Fibroblast of the conjunctiva (primary cell): ENCODE data around the gene DENND6A.
"Not testable (repeated sequence)": the region's sequence is repeated elsewhere in the genome, so short reads cannot be mapped to it uniquely, and the experiment has no call there.

Experiments used
- DNase-seq: peaks from one replicate; pipeline ENCODE4 v3.0.0-alpha.2; 2010; ENCODE audit warnings: low read depth

DENND6A gene

DNA sequence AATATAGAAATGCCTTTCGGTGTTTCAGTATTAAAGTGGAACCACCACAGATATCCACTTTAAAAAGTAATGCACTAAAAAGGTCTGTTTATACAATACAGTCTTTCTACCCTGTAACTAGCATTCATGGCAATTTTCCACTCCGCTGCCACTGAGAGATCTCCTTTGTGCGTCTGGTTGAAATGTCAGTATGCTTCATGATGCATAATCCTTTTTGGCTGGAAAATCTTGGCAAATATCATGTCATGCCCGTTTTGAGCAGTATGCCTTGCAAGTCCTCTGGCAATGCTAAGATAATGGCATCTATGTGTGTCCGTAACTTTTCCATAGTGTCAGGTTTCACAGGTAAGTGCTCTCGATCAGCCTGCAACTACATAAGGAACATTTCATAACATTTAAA is 64.9 kb downstream of the DENND6A start:
- DNase-seq = no peak

DNA sequence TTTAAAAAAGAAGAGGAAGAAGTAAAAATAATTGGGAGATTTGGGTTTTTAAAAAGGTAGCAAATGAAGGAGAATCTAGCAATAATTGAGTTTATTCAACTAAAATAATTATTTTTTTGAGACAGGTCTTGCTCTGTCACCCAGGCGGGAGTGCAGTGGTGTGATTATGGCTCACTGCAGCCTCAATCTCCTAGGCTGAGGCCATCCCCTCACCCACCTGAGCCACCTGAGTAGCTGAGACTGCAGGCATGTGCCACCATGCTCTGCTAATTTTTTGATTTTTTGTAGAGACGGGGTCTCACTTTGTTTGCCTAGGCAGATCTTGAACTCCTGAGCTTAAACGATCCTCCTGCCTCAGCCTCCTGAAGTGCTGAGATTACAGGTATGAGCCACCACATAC is 68.1 kb downstream of the DENND6A start:
- no peak for DNase-seq

GRCh38 chr3:57622362-57622761 is 70.5 kb downstream of the DENND6A start:
- no peak for DNase-seq

DNA sequence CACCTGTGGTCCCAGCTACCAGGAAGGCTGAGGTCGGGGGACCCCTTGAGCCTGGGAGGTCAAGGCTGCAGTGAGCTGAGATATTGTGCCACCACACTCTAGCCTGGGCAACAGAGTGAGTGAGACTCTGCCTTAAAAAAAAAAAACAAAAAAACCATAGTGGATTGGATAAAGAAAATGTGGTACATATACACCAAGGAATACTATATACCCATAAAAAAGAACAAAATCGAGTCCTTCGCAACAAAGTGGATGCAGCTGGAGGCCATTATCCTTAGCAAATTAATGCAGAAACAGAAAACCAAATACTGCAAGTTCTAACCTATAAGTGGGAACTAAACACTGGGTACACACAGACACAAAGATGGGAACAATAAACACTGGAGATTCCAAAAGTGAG is 75.1 kb downstream of the DENND6A start:
- no peak for DNase-seq

DNA sequence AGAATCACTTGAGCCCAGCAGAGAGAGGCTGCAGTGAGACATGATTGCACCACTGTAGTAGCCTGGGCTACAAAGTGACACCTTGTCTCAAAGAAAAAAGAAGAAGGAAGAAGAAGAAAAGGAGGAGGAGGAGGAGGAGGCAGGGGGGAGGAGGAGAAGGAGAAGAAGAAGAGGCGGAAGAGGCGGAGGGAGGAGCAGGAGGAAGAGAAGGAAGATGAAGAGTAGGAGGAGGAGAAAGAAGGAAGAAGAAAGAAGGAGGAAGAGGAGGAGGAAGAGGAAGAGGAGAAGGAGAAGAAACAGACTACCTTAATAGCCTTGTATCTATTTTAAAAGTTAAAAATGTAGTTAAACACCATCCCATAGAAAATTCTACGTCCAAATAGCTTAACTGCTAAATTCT is 76.6 kb downstream of the DENND6A start:
- no peak for DNase-seq

DNA sequence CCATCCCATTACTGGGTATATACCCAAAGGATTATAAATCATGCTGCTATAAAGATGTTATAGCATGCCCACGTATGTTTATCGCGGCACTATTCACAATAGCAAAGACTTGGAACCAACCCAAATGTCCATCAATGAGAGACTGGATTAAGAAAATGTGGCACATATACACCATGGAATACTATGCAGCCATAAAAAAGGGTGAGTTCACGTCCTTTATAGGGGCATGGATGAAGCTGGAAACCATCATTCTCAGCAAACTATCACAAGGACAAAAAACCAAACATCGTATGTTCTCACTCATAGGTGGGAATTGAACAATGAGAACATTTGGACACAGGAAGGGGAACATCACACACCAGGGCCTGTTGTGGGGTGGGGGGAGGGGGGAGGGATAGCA is 81.0 kb downstream of the DENND6A start:
- not testable (repeated sequence) for DNase-seq

DNA sequence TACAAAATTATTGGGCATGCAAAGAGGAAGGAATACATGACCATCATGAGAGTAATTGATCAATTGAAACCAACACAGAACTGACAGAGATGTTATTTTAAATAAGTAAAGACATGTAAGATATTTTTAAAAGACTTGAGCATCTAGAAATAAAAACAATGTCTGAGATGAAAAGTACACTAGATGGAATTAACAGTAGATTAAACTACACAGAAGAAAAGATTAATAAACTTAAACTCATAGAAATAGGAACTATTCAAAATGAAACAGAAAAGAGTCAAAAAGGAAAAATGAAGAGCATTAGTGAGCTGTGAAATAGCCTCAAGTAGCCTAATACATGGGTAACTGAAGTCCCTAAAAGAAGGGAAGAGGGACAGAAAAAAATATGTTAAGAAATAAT is 87.2 kb downstream of the DENND6A start:
- DNase-seq = no peak

- no peak for DNase-seq
These were observed 87.9 kb downstream of the DENND6A start for GRCh38 chr3:57604971-57605370.

DNA sequence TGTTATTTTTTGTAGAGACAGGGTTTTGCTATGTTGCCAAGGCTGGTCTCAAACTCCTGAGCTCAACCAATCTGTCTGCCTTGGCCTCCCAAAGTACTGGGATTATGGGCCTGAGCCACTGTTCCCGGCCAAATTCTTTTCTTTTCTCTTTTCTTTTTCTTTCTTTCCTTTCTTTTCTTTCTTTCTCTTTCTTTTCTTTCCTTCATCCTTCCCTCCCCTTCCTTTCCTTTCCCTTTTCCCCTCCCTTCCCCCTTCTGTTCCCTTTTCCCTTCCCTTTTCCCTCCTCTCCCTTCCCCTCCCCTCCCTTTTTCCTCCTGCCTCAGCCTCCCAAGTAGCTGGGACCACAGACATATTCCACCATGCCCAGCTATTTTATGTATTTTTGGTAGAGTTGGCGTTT is 92.7 kb downstream of the DENND6A start:
- no peak for DNase-seq

- DNase-seq = no peak
These were observed 94.0 kb downstream of the DENND6A start for GRCh38 chr3:57598765-57599360.

DNA sequence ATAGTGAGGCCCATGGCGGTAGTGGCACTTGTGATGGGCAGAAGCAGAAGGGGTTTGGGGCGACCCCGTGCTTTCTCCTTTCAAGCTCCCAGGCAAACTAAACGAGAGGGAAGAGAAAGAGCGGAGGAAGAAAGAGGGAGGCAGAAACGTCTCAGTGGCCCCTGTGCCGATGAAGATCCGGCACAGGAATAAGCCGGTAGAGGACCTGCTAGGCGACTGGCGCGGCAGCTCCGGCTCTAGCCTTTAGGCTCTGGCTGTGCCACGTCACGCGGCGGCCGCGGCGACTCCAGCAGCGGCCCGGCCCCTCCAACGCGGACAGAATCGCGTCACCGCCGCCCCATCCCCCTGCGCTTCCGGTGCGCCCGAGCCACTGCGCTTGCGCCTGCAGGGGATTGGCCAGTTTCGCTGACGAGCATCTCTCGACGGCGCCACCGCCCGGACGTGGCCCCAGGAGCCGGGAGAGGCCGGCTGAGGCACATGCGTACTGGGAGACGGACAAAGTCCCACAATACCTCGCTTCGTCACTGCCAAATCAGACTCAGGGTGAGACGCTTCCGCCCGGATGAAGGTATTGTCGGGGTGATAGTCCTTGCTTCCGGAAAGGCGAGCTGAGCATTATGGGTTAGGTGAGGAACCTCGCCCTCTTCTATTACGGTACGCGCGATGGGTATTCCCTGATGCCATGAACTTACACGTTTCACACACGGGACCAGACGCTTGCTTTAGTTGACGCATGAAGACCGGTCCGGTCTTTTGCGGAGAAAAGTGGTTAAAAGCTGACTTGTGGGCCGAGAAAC is 95.6 kb downstream of the DENND6A start, which contains the start of gene ARF4:
ARF4 (minus strand) TSS at position 218 of the 797 bp plus-strand sequence; CDS start at position 14, 204 bp downstream.
- peak; percentile 99 for DNase-seq

DNA sequence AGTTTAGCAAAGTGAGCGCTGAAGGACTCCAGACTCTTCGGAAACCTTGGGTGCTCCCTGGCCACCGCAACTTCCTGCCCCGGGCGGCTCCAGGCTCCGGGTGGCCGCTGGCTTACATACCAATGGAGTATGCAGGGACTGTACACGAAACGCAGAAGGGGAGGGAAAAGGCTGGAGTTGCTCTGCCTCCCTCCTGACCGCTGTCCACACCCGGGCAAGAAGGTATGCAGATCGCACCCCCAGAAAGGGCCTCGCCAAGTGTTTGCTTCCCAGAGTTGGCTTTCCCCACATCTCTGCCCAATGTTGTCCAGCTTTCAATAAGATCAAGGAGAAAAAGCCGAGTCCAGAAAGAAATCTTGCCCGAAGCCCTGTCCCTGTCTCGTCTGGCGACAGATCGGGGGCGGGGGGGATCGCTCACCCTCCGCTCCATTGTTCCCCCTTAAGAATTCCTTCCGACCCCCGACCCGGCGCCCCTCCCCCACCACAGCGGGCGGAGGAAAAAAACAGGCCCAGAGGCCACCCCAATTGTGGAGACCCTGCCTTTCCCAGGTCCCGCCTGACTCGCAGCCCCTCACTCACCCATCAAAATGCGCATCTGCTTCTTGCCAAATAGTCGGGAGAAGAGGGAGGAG is 96.3 kb downstream of the DENND6A start:
- peak; percentile 78 for DNase-seq

DNA sequence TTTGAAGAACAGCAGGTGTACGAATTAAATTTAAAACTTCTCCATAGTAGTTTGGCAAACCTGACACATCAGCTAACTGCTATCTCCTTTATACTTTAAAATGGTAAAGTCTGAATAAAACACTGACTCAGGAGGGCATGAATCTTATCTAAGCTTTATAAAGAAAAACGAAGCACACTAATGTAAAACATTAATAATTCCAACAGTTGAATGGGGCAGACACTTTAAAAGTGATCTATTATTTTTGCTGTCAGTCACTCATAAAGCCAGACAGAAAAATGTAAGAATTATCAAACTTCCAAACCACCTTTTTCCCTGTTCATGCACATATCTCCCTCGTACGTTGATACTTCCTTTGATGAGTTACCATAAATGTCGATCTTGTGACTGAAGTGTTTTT is 98.3 kb downstream of the DENND6A start:
- no peak for DNase-seq

DNA sequence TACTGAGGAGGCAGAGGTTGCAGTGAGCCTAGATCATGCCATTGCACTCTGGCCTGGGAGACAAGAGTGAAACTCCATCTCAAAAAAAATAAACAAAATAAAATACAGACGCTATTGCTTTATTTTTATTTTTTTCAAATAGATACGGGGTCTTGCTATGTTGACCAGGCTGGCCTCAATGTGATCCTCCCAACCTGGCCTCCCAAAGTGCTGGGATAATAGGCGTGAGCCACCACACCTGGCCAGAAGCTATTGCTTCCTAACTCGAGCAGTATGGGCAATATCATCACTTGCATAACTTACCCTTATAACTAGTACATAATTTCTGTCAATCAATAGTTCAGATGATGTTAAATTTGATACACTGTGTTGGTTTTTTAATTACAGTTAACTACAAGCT is 98.7 kb downstream of the DENND6A start:
- DNase-seq = no peak

GRCh38 chr3:57592306-57592705 is 100.6 kb downstream of the DENND6A start:
- no peak for DNase-seq

- no peak for DNase-seq
These were observed 105.0 kb downstream of the DENND6A start for GRCh38 chr3:57587905-57588304.

DNA sequence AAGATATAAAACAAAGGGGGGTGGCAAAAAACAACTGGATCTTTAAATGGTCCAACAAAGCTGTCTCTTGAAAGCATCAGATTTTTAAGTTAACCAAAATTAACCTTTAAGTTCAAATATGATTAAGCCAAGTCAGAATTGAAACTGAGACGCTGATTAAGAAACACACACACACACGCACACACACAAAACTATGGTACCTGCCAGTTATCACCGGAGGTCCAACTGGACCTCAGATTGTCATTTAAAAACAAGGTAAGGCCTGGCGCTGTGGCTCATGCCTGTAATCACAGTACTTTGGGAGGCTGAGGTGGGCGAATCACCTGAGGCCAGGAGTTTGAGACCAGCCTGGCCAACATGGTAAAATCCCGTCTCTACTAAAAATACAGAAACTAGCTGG is 106.1 kb downstream of the DENND6A start:
- no peak for DNase-seq

- no peak for DNase-seq
These were observed 109.3 kb downstream of the DENND6A start for GRCh38 chr3:57583544-57583943.

DNA sequence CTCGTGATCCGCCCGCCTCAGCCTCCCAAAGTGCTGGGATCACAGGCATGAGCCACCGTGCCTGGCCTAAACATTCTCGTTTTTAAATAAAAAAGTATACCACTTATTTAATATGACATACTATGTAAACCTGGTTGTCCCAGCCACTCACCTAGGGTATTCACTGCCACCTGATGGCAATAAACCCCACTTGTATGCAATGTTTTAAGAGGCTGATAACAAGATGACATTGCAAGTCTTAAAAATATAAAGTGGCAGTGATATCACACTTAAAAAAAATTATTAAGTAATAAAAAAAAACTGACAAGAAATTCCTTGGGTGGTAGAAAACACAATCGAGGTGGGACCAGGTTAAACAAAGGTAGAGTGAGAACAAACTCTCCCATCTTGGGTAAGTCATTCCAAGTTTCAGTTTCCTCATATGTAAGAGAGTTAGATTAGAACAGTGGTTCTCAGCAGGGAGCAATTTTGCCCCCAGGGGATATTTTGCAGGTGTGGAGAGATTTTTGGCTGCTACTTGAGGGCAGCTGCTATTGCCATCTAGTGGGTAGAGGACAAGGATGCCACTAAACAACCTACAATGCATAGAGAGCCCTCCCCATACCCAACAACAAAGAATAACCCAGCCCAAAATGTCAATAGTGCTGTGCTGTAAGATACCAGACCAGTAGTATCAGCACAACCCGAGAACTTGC is 110.3 kb downstream of the DENND6A start:
- no peak for DNase-seq

DNA sequence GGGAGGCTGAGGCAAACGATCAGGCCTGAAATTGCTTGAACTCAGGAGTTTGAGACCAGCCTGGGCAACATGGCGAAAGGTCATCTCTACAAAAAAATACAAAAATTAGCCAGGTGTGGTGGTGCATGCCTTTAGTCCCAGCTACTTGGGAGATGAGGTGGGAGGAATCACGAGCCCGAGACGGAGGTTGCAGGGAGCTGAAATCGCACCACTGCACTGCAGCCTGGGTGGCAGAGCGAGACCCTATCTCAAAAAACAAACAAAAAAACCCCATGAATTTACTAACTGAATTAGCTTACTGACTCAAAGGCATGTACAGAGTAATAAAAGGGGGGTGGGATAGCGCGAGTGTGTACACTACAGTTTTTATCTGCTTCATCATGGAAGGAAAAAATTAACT is 115.1 kb downstream of the DENND6A start:
- DNase-seq = no peak

DNA sequence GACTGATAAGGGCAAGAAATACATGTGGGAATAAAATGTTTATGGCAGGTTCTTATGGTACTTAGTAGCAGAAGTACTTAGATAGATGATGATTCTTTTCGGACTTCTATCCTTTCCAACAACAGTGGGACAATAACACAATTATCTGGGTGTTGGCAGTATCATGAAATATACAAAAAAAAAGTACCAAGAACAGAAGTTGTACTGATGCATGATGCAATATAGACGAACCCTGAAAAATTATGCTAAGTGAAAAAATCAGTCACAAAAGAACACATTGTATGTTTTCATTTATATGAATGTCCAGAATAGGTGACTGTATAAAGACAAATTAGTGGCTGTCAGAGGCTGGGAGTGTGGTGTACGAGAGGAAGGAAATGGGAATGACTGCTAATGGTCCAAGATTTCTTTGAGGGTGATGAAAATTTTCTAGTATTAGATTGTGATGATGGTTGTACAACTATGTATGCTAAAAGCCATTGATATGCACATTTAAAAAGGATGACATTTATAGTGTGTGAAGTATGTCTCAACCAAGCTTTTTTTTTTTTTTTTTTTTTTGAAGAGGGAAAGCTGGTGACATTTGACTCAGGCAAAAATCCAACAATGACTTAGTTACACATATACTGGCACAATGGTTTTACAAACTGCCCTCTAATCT is 116.8 kb downstream of the DENND6A start:
- no peak for DNase-seq
